HepG2 (cell line): ENCODE results near the gene C1QTNF1. TPM values are rescaled to one million over a fixed set of nuclear protein-coding genes. Genes with fewer than 3 reads are reported as not detected.

Experiments used
- ATAC-seq: fragments of 200-7000 bp; cut with Tn5 transposase; 3 replicates; pipeline ENCODE4 v1.9.1; 2020; ENCODE audit warnings: mild to moderate bottlenecking, moderate library complexity
- BruUV-seq: library from RNA; stranded (reverse); fragments of 400-500 nt; replicated peaks from 2 replicates; lab custom pipeline; 2021; lab: Mats Ljungman, UMichigan
- CTCF ChIA-PET: fragments of 300-600 bp; formaldehyde crosslinking; extraction: SDS; loops from one replicate; lab custom pipeline; 2021; ENCODE audit warnings: low total read pairs, inconsistent platforms, low intra/inter-chr PET ratio; lab: Yijun Ruan, JAX
- POLR2A ChIA-PET: fragments of 350-600 bp; sonication (Branson Sonifier 250); formaldehyde crosslinking; loops from one replicate; lab custom pipeline; 2020; ENCODE audit warnings: antibody characterized with exemption, inconsistent platforms; lab: Yijun Ruan, JAX
- DNase-seq: peaks from one replicate; pipeline ENCODE4 v3.0.0-alpha.2; 2015; ENCODE audit warnings: low spot score
- FAIRE-seq: peaks from 3 replicates; lab custom pipeline; 2011; peaks lifted over from hg19 to GRCh38; lab: Jason Lieb, UNC
- H2AFZ ChIP-seq: one replicate; pipeline ENCODE4 v1.6.1; 2011; ENCODE audit warnings: low read length, inconsistent platforms
- H3K27ac ChIP-seq: fragments of 300-600 bp; 3 replicates; pipeline ENCODE4 v1.8.0; 2011; ENCODE audit warnings: mixed run types, mild to moderate bottlenecking, mixed read lengths, low read length, inconsistent platforms; ENCODE audit not compliant: insufficient read depth; ENCODE audit errors: extremely low read length
- H3K27me3 ChIP-seq, 2 experiments: fragments of 200-600 bp in 1 of 2; 2 replicates in 1 of 2; 3 replicates in 1 of 2; pipeline versions ENCODE4 v1.6.0 to v1.8.0; 2011; ENCODE audit warnings: low read length in 2 of 2, mild to moderate bottlenecking in 2 of 2, moderate library complexity in 2 of 2, inconsistent platforms in 1 of 2; ENCODE audit not compliant: insufficient read depth in 2 of 2, control insufficient read depth in 1 of 2
- H3K36me3 ChIP-seq, 2 experiments: fragments of 200-600 bp in 1 of 2; replicated peaks in 1 of 2; 2 replicates in 1 of 2; 3 replicates in 1 of 2; pipeline versions ENCODE4 v1.5.1 to v1.8.0; 2011; ENCODE audit warnings: low read length in 2 of 2, inconsistent platforms in 1 of 2; ENCODE audit not compliant: insufficient read depth in 2 of 2, control insufficient read depth in 1 of 2
- H3K4me1 ChIP-seq: 2 replicates; pipeline ENCODE4 v1.5.1; 2012; ENCODE audit warnings: low read length, inconsistent platforms; ENCODE audit not compliant: insufficient read depth
- H3K4me2 ChIP-seq: 2 replicates; pipeline ENCODE4 v1.6.0; 2011; ENCODE audit warnings: low read depth, low read length, inconsistent platforms
- H3K4me3 ChIP-seq, 3 experiments: fragments of 200-600 bp in 1 of 3; sonication (generic), shearing (Covaris generic) in 1 of 3; replicated peaks in 1 of 3; 2 replicates each; pipeline ENCODE4 v1.5.1; 2011 to 2016; ENCODE audit warnings: low read length in 3 of 3, inconsistent platforms in 2 of 3, low read depth in 2 of 3, mild to moderate bottlenecking in 2 of 3, control low read depth in 1 of 3, mixed read lengths in 1 of 3; ENCODE audit not compliant: insufficient read depth in 1 of 3
- H3K79me2 ChIP-seq: one replicate; pipeline ENCODE4 v1.6.1; 2011; ENCODE audit warnings: low read length, inconsistent platforms; ENCODE audit not compliant: insufficient read depth
- H3K9ac ChIP-seq: 2 replicates; pipeline ENCODE4 v1.6.0; 2011; ENCODE audit warnings: mild to moderate bottlenecking, low read depth, low read length, inconsistent platforms; ENCODE audit not compliant: insufficient read depth
- H3K9me3 ChIP-seq: 2 replicates; pipeline ENCODE4 v1.5.1; 2012; ENCODE audit warnings: mild to moderate bottlenecking, low read length
- H4K20me1 ChIP-seq: 2 replicates; pipeline ENCODE4 v1.6.0; 2011; ENCODE audit warnings: inconsistent platforms, mild to moderate bottlenecking, low read length, moderate library complexity; ENCODE audit not compliant: insufficient read depth
- AGO2 ChIP-seq: fragments of 200-400 bp; formaldehyde crosslinking; optimal IDR thresholded peaks from 2 replicates; pipeline ENCODE3; 2017; ENCODE audit warnings: mild to moderate bottlenecking, low read depth, low read length, moderate library complexity
- AKAP8 ChIP-seq: sonication (generic); formaldehyde crosslinking; IDR thresholded peaks from 2 replicates; pipeline ENCODE4 v1.5.1; 2020; ENCODE audit warnings: mild to moderate bottlenecking, missing genetic modification reagents
- ARNTL ChIP-seq: sonication (generic); formaldehyde crosslinking; IDR thresholded peaks from 2 replicates; pipeline ENCODE4 v1.4.0; 2020; ENCODE audit warnings: mild to moderate bottlenecking, missing genetic modification reagents
- CBX5 ChIP-seq: sonication (generic); formaldehyde crosslinking; IDR thresholded peaks from 2 replicates; pipeline ENCODE4 v1.4.0; 2020; ENCODE audit warnings: missing genetic modification reagents, borderline replicate concordance
- FOXM1 ChIP-seq: sonication (generic); formaldehyde crosslinking; IDR thresholded peaks from 2 replicates; pipeline ENCODE4 v1.5.0; 2020; ENCODE audit warnings: missing genetic modification reagents
- NR1H2 ChIP-seq: sonication (generic); formaldehyde crosslinking; IDR thresholded peaks from 2 replicates; pipeline ENCODE4 v1.8.1; 2022; ENCODE audit warnings: low read depth, missing genetic modification reagents, borderline replicate concordance
- NR2F1 ChIP-seq, 2 experiments: fragments of 450-650 bp in 1 of 2; formaldehyde crosslinking in 1 of 2; IDR thresholded peaks; 2 replicates each; pipeline versions ENCODE4 v1.5.0 to v1.6.1; 2016 to 2020; ENCODE audit warnings: mild to moderate bottlenecking in 1 of 2, missing compliant biosample characterization in 1 of 2, missing genetic modification reagents in 1 of 2, moderate library complexity in 1 of 2
- POLR2A ChIP-seq, 2 experiments: IDR thresholded peaks; 2 replicates each; pipeline ENCODE4 v1.6.1; 2011; ENCODE audit warnings: low read depth in 2 of 2, low read length in 2 of 2, mild to moderate bottlenecking in 1 of 2, moderate library complexity in 1 of 2; ENCODE audit not compliant: insufficient read depth in 1 of 2
- RBM39 ChIP-seq: fragments of 200-400 bp; formaldehyde crosslinking; IDR thresholded peaks from one replicate; pipeline ENCODE4 v1.6.1; 2018; ENCODE audit warnings: antibody characterized with exemption, mild to moderate bottlenecking, low read depth, low read length; ENCODE audit not compliant: poor library complexity, severe bottlenecking
- ZBTB38 ChIP-seq: sonication (generic); formaldehyde crosslinking; IDR thresholded peaks from 2 replicates; pipeline ENCODE4 v1.5.1; 2020; ENCODE audit warnings: mild to moderate bottlenecking, missing genetic modification reagents
- ZC3H13 ChIP-seq: sonication (generic); formaldehyde crosslinking; IDR thresholded peaks from 2 replicates; pipeline ENCODE4 v1.8.1; 2023; ENCODE audit warnings: mild to moderate bottlenecking, missing genetic modification reagents, moderate library complexity
- ZNF652 ChIP-seq: IDR thresholded peaks from 2 replicates; pipeline ENCODE4 v1.6.1; 2016; ENCODE audit warnings: low read depth, borderline replicate concordance
- WGBS: methylation state at CpG from one replicate; pipeline ENCODE4 v1.1.6; 2017; ENCODE audit warnings: low lambda C conversion rate; 5-methylcytosine and 5-hydroxymethylcytosine counted together
- in situ Hi-C: cut with HindIII; loops from 2 replicates; pipeline ENCODE4 v1.10.0; 2017; ENCODE audit warnings: low pct_unique_long_range_greater_than_20kb; ENCODE audit not compliant: extremely low pct_ligation_motif_present
- intact Hi-C: fragments of 100-400 bp; cut with micrococcal nuclease; formaldehyde crosslinking; loops from one replicate; pipeline ENCODE4 v1.10.0; 2022; ENCODE audit not compliant: unreplicated experiment
- polyA plus RNA-seq, 8 experiments: library from polyadenylated mRNA; depleted of rRNA in 3 of 8; stranded (reverse) in 7 of 8; unstranded in 1 of 8; fragments of >200 nt; fragmentation: Illumina TruSeq in 4 of 8; extraction: Trizol in 4 of 8; gene quantifications; 2 replicates each; pipeline versions ENCODE4 v1.2.1 to v1.2.3, GENCODE V29; 2011 to 2016; ENCODE audit warnings: low read depth in 4 of 8, missing spikeins in 1 of 8, mixed read lengths in 1 of 8; ENCODE audit not compliant: insufficient read depth in 1 of 8
- total RNA-seq, 5 experiments: library from RNA; depleted of rRNA; stranded (reverse); fragments of >200 nt; fragmentation: Illumina TruSeq; extraction: Trizol; gene quantifications; 2 replicates each; pipeline ENCODE4 v1.2.3, GENCODE V29; 2016; ENCODE audit warnings: low read depth in 1 of 5

Gene C1QTNF1
- total and polyA plus RNA-seq, 2 of the 13 experiments (the other 11 are each of a cell fraction or from before 2014, with no cell fraction given), result 0.18 to 0.86 TPM

DNA sequence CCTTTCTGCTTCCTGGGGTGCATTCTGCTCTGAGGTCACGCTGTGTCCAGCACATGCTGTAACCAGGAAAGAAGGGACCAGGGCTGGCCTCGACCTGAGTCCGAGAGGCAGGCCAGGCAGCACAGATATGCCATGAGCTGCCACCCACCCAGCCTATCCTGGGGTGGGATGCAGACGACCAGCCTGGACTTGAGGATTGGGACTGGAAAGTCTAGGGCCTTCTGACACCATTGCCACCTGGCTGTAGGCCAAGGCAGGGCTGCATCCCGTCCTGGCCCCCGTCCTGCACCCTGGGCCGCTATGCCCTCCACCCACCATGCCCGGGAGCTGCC is 65.0 kb downstream of the C1QTNF1 start (continued):
- TF ChIP-seq FOXM1 (CRISPR knock-in tag) (no peak), CBX5 (no peak), NR2F1 (CRISPR knock-in tag; IDR thresholded peaks at IDR 0.05) (no peak), ZNF652 (CRISPR knock-in tag) (no peak), AKAP8 (CRISPR knock-in tag) (no peak; the same call in 1 of the 2 replicates)
- TF ChIP-seq, all 625 proteins: peak for 0

- Histone ChIP-seq H3K9ac (no peak overlapping the region), H4K20me1 (peaks cover 11% of the 10 kb centered on the region; the same call in 1 of the 2 replicates), H3K4me3 (no peak overlapping the region), H3K4me2 (0 out of 2 replicates have a peak overlapping the region, but pooled peaks have one; percentile 4), H3K4me1 (no peaks in the 10 kb centered on the region), H3K27me3 (peaks cover 14 to 44% of the 10 kb centered on the region in 2 experiments; a peak in 3 of 5 replicates), H3K27ac (no peak overlapping the region), H3K79me2 (no peaks in the 10 kb centered on the region), H3K36me3 (peaks cover 6 to 7% of the 10 kb centered on the region in 2 experiments; a peak in 2 of 5 replicates), H2AFZ (no peak overlapping the region), H3K9me3 (no peaks in the 10 kb centered on the region)
- no peak; the same call in 2 of the 3 replicates for ATAC-seq
- intact Hi-C loops, result no loop called here
- DNase-seq, result no peak
- CTCF ChIA-PET, result interaction anchor here (1.3 kb wide), 1 partner anchor 303 kb away, joined by 4 read pairs; no protein-coding TSS in a partner anchor
- 36% methylated on average over 13 of the region's 31 CpGs for WGBS
- POLR2A ChIA-PET, result no interaction called here
- no TSS peak for BruUV-seq
- FAIRE-seq, result no peak
- in situ Hi-C loops, result loop anchor here (5.0 kb wide), 1 partner anchor 297 kb away; no protein-coding TSS in a partner anchor
- TF ChIP-seq NR1H2 (CRISPR knock-in tag), result peak; percentile 36; the same call in 1 of the 2 replicates
- no peak for TF ChIP-seq ARNTL
- 0 out of 2 replicates have a peak, but pooled peaks have one; percentile 26 for TF ChIP-seq ZC3H13
- peak; percentile 28; the same call in 1 of the 2 replicates for TF ChIP-seq AKAP8 (CRISPR knock-in tag)
- peak; percentile 91 for TF ChIP-seq AGO2
- no peak for TF ChIP-seq ZBTB38 (CRISPR knock-in tag)
- TF ChIP-seq RBM39, result peak; percentile 31
- TF ChIP-seq POLR2A (IDR thresholded peaks at IDR 0.05; ENCODE audit: insufficient read depth in 1 of 2, low read depth in 2 of 2, low read length in 2 of 2), result 0 out of 4 replicates have a peak, but pooled peaks of 1 of the 2 experiments have one; percentile 29
These were observed 65.9 kb downstream of the C1QTNF1 start for GRCh38 chr17:79089720-79090442.
